GM21529 (cell line): ENCODE data around the gene ST8SIA1.
"Not testable (repeated sequence)": the region's sequence is repeated elsewhere in the genome, so short reads cannot be mapped to it uniquely, and the experiment has no call there.

Experiments
- ATAC-seq: cut with Tn5 transposase; IDR thresholded peaks from one replicate; pipeline ENCODE4 v1.9.1; 2021; ENCODE audit not compliant: unreplicated experiment

Gene ST8SIA1, protein sequence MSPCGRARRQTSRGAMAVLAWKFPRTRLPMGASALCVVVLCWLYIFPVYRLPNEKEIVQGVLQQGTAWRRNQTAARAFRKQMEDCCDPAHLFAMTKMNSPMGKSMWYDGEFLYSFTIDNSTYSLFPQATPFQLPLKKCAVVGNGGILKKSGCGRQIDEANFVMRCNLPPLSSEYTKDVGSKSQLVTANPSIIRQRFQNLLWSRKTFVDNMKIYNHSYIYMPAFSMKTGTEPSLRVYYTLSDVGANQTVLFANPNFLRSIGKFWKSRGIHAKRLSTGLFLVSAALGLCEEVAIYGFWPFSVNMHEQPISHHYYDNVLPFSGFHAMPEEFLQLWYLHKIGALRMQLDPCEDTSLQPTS

DNA sequence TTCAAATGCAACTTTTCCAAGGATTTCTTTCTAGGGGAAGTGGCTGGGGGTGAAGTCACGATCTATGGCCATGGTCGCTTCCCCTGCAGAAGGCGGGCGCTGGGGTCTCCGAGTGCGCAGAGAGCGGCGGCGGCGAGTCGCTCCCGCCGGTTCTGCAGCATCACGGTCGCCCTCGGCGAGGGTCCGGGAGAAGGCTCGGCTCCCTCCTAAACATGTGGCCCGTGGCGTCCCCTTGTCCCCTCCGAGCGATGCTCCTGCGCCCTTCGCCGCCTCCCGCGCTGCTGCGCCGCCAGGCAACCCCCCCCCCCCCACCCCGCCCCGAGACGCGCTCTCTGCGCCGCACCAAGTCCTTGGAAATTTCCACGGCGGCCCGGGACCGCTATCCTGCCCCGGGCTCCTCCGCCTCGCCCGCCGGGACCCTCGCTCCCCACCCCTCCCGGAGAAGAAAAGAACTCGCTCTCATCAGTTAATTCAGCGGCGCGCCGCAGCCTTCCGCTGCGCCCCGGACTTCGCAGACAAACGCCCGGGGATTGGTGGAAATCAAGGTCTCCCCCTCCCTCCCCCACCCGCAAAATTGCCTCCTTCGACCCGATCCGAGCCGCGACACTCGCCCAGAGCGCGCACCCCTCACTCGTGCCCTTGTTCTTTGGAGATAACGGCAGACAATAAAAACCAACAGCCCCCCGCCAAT, at the start of gene ST8SIA1:
Gene ST8SIA1 (minus strand): TSS at position 298 of the 691 bp plus-strand sequence. CDS start 475 bp downstream, outside the sequence.
- no peak for ATAC-seq

DNA sequence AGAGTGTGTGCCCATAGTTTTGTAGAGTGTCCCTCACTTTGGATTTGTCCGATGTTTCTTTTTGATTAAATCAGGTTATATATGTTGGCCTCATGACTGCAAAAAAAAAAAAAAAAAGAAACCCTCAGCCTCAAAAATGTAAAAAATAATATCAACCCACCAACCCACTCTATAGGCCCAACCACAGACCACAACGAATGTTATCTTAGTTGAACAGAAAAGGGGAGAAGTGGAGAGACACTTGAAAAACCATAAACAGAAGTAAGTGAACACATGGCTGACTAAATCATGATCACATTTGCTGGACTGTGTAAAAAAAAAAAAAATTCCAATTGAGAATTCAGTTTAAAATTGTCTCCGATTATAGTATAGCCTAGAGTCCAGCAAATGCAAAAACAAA, 45.5 kb upstream of the ST8SIA1 start:
- ATAC-seq = no peak

DNA sequence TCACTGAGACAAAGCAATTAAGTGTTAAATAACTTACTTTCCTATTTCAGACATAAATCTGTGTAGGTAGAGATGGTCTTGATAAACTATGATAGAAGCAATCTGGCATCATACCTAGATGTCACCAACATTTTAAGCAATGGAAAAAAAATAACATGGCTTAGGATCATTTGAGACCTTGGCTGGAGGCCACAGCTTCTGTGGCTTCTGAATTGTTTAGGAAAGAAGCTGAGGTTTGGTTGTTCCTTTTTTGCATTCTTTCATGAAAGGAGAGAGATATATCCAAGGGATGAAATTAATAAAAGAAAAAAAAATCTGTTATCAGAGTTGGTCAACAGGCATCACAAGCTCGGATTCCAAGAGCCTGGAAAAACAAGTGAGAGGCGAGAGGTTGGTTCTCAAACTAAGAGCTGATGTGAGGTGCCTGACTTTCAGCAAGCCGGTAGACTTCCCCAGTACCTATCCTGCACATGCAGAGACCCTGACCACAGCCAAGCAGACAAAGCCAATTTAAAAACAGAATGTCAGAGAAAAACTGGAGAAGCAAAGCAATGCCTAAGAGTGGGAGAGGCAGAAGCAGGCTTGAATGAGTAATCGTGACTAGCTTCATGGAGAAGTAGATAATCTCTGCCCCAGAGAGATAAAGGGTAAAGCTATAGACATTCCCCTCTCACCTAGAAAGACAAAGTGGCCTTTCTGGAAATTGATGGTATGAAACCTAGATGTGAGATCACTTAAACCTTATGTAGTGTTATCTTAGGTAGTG, 43.4 kb upstream of the ST8SIA1 start:
- ATAC-seq = no peak

DNA sequence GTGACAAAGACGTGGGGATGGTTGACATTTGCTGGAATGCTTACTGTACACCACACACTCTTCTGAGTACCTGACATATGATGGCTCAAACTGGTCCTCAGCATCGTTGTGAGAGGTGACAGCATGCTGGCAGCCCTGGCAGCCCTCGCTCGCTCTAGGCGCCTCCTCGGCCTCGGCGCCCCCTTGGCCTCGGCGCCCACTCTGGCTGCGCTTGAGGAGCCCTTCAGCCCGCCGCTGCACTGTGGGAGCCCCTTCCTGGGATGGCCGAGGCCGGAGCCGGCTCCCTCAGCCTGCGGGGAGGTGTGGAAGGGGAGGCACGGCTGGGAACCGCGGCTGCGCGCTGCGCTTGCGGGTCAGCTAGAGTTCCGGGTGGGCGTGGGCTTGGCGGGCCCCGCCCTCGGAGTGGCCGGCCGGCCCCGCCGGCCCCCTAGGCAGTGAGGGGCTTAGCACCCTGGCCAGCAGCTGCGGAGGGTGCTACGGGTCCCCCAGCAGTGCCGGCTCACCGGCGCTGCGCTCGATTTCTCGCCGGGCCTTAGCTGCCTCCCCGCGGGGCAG, 42.2 kb upstream of the ST8SIA1 start:
- not testable (repeated sequence) for ATAC-seq

DNA sequence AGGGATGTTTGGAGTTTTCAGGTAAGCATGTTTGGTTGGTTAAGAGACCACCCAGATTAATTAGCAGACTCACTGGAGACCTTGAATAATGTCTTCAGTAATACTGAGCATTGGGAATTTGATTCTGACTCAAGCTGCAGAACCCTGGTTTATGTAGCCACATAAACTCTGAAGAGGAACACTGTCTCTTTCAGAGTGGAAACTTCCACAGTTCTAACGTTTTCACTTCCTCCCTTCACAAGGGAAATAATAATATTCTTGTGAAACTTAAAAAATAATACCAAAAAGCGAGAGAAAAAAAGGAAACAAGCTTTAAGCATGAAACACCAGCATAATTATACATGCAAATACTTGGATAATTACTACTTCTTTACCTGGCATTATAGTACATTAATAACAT, 40.0 kb upstream of the ST8SIA1 start:
- ATAC-seq = no peak

DNA sequence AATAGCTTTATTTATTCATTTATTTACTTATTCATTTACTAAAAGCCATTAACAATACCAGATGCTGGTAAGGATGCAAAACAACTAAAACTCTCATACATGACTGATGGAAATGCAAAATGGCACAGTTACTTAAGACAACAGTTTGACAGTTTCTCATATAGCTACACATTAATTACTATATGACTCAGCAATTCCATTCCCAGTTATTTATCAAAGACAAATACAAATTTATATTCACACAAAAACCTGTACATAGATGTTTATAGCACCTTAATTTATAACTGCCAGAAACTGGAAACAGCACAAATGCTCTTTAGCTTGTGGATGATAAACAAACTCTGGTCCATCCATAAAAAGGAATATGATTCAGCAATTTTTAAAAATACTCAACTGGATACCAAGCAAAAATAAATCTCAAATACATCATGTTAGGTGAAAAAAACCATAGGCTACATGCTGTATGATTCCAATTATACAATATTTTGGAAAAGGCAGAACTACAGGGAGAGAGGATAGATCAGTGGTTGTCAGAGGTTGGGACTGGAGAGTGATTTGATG, 37.9 kb upstream of the ST8SIA1 start:
- no peak for ATAC-seq

DNA sequence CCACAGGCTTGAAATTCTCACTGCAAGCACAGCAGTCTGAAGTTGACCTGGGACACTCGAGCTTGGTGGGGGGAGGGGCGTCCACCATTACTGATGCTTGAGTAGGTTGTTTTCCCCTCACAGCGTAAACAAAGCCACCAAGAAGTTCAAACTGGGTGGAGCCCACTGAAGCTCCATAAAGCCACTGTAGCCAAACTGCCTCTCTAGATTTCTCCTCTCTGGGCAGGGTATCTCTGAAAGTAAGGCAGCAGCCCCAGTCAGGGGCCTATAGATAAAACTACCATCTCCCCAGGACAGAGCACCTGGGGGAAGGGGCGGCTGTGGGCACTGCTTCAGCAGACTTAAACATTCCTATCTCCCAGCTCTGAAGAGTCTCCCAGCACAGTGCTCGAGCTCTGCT, 31.7 kb upstream of the ST8SIA1 start:
- ATAC-seq = no peak

DNA sequence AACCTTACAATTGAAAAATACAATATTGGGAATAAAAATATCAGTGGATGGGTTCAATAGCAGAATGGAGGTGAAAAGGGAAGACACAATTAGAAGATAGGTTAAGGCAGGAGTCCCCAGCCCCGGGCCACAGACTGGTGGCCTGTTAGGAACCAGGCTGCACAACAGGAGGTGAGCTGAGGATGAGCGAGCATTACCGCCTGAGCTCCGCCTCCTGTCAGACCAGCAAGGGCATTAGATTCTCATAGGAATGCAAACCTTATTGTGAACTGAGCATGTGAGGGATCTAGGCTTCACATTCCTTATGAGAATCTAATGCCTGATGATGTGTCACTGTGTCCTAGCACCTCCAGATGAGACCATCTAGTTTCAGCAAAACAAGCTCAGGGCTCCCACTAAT, 27.3 kb upstream of the ST8SIA1 start:
- no peak for ATAC-seq

DNA sequence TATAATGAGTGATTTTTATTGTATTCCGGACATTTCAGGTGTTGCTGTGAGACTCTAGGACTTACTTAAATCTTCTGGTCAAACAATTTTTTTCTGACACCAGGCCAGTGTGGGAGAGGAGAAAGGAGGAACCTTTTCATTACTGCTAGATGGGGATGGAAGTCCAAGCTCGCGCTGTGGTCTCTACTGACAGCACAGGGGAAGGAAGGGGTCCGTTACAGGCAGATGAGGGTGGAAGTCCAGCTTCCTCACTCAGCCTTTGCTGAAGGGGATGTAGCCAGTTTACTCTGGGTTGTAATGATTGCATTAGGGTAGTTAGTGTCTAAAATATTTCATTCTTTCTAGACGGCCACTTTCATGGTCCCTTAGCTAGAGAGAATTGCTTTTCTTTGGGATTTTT, 26.3 kb upstream of the ST8SIA1 start:
- no peak for ATAC-seq

DNA sequence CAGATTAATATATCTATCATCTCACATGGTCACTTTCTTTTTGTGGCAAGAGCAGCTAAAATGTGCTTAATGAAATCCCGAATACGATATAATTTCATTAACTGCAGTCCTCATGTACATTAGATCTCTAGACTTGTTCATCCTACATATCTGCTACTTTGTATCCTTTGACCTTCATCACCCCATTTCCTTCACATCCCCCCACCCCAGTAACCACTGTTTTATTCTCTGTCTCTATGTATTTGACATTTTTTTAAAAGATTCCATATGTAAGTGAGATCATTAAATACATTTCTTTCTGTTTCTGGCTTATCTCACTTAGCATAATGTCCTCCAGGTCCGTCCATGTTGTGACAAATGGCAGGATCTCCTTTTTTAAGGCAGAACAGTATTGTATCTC, 23.0 kb upstream of the ST8SIA1 start:
- ATAC-seq = no peak

DNA sequence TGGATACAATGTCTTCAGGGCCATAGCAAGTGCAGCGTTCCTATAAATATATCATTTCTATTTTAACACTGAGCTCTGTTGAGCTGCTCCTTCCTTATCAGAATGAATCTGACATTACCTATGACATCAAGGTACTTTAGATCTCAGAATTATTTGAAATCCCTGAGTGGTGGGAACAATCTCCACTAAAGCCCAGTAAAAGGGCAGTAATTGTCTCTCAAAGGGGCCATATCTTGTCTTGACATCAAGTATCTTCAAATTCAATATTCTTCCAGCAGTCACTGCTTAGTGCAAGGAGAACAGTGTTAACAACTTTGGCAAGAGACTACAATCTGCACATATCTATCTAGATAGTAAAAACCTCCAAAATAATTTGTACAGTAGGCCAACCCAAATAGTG, 21.7 kb upstream of the ST8SIA1 start:
- no peak for ATAC-seq

DNA sequence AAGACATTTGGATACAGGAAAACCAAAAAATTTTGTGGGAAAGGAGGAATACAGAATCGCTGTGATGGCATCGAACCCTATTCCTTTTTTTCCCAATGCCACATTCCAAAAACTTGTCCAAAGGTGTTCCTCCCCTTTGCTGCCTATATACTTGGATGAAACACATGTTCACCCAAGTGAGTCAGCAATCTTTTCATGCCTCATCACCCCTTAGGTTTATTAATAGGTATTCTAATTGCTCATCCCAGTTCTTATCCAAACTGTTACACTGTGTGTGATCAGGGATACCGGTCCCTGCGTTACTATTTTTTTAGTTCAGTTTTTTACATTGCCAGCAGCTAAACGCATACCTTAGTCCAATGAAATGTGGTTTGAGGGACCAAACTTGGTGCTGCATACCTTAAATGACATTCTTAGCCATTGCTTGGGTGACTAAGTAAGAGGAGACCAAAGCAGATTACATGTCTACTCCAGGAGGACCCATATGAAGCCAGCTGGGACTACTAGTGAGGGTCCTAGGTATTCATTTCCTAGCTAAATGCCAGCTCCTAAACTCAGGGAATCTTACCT, 20.6 kb upstream of the ST8SIA1 start:
- ATAC-seq = no peak

DNA sequence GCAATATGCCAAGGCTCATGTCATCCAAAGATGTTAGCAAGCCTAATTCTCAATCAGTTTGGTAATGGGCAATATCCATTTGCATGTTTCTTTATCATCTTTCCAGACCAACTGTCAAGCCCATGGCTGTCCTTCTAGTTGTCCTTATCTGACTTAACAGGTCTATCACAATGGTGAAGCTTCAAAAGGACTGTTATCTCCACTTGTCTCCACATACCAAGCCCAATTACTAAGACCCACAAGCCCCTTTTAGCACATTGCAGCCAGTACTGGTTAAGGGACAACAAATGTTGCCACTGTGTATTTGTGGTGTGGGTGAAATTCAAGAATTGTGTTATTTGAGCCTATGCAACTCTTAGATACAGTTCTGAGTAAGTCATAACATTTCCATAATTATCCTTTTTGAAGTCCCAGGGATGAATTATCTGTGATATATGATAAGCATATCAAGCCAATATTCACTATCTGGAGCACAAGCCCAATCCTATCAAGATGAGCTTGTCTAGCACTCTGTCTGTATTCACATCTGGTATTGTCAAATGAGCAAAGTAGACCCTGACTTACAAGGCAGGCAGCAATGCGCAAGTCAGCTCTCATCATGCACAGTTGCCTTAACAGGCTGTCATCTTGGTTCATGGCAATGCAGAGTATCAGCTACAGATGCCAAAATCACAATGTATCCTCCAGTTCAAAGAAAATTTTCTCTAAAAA, 19.3 kb upstream of the ST8SIA1 start:
- no peak for ATAC-seq

DNA sequence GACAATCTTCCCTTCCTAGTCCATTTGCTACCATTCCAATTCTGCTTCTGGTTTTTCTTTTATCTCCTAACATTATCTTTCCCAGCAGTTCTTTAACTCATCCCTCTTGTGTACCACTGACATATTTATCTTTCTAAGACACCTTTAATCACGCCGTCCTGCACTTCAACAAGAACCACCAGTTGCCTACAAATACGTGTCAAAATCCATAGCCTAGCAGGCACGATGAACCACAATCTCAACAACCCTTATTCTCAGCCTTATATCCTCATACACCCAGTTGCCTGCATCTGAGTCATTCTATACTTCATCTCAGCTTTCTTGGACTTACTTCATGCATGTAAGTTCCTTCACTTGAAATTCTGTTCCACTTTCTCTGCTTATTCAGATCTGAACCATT, 16.4 kb upstream of the ST8SIA1 start:
- ATAC-seq = no peak

DNA sequence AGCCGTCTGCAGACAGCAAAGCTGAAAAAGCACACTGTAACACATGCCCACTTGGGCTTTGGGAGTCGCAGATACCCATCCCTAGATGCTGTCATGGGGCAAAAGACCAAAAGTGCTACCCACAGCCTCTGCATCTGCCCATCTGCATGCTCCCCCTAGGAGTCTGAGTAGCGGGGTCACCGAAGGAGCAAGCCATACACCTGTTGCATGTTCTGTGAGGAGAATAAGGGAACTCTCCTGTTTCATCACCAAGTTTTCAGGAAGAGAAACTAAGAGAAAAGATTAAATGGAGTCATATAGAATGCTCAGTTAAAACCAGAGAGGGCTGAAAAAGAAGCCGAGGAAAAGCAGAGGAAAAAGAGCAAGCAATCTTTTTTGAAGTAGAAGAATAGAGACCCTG, 13.7 kb upstream of the ST8SIA1 start:
- no peak for ATAC-seq

DNA sequence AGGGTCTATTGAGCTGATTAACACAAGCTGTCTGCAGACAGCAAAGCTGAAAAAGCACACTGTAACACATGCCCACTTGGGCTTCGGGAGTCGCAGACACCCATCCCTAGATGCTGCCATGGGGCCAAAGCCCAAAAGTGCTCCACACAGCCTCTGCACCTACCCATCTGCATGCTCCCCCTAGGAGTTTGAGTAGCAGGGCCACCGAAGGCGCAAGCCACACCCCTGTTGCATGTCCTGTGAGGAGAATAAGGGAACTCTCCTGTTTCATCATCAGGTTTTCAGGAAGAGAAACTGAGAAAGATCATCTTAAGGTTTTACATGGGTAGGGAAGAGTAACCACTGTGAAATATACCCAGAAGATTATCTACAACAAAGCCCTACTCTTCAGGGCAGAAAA, 5.6 kb upstream of the ST8SIA1 start:
- no peak for ATAC-seq

DNA sequence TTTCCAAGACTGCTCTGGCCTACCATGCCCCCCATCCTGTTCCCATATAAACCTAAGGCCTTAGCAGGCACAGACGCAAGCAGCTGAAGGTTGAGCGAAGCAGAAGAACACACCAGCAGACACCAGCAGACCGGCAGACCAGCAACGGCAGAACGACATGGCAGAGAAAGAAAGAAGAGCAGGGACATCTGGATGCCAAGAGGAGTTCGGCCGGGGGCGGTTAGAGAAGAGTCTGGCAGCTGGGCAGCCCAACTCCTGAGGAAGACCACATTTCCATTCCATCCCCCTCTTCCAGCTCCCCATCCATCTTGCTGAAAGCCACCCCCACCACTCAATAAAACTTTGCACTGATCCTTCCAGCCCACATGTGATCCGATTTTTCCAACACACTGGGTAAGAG, 5.2 kb upstream of the ST8SIA1 start:
- ATAC-seq = no peak

DNA sequence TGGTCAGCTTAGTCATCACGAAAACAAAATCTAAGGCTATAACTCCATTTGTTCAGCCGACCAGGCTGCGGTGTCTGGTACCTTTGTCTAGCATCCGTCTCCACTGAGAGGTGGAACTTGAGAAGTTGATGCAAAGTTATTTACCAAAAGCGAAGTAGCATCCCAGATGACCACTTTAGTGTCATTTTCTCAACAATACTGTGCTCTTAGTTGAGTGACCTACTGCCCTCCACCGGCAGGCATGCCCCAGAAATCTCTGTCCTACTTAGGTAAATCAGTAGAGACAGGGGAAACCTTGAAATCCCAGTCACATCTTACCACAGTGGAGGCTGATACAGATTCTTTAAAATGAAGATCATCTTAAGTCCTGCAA, 1.3 kb upstream of the ST8SIA1 start:
- ATAC-seq = no peak

DNA sequence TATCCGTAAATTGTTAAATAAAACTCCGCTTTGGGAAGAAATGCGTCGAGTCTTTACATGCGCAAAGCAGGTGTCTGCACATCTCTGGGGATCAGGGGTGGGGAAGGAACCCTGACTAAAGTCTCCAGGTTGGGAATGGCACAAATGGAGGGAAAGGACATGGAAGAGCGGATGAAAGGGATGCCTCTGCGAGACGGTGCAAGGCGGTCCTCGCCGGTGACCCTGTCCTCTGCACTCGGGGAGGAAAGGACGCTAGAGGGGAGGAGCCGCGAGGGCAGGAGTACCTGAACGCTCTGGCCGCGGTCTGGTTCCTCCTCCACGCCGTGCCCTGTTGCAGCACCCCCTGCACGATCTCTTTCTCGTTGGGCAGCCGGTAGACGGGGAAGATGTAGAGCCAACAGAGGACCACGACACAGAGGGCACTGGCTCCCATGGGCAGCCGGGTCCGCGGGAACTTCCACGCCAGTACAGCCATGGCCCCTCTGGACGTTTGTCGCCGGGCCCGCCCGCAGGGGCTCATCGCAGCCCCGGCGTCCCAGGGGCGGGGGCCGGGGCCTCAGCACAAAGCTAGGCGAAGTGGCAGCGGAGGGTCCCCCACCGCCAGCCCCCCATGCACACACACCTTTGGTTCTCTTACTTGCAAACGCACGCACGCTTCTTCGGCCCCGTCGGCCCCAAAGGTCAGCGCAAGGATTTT, 646 bp downstream of the ST8SIA1 start:
- no peak for ATAC-seq

DNA sequence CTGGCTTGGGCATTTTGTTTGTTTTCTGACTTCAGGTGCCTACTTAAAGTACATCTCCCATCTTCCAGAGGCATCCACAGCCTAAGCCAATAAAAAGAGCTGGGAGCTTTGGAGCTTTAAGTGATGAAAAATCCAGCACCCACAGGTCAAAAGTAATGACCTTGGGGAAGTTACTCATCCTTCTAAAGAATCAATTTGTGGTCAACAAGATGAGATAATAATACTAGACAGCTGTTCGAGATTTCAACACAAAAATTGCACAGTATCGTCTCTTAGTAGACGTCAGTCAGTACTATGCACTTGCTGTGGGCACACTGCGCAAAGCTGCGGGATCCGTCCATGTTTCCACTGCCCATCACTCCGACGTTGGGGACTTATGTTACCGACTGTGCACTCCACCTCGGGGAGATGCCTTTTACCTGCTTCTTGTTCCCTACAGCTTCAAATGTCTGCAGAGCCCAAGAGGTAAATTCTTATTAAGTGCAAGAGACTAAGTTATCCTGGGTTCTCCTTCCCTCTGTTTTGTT, 1.3 kb downstream of the ST8SIA1 start:
- no peak for ATAC-seq
